22Rv1 (cell line): ENCODE measurements around the gene CRAMP1.
A peak's percentile ranks its signal among the peaks of the same experiment; 100 is the strongest.

Experiments used
- H3K27ac ChIP-seq: fragments of 450-650 bp; 2 replicates; pipeline ENCODE4 v1.5.1; 2017
- CTCF ChIP-seq: fragments of 450-650 bp; IDR thresholded peaks from 2 replicates; pipeline ENCODE4 v1.5.1; 2017; ENCODE audit warnings: mild to moderate bottlenecking
- ZFX ChIP-seq: fragments of 450-650 bp; IDR thresholded peaks from 2 replicates; pipeline ENCODE4 v1.6.1; 2017; ENCODE audit warnings: antibody characterized with exemption, borderline replicate concordance

CRAMP1 gene

GRCh38 chr16:1571012-1571671, 41.0 kb upstream of the CRAMP1 start:
- H3K27ac ChIP-seq: no peak overlapping the region
- TF ChIP-seq ZFX (no peak), CTCF (no peak)

GRCh38 chr16:1572673-1573072, 39.5 kb upstream of the CRAMP1 start:
- no peak for TF ChIP-seq CTCF
- TF ChIP-seq ZFX: no peak
- no peak overlapping the region for H3K27ac ChIP-seq

GRCh38 chr16:1573301-1573700, 38.9 kb upstream of the CRAMP1 start:
- H3K27ac ChIP-seq: no peak overlapping the region
- TF ChIP-seq ZFX (no peak), CTCF (no peak)

- H3K27ac ChIP-seq: no peak overlapping the region
- TF ChIP-seq CTCF (no peak), ZFX (no peak)
Observed at GRCh38 chr16:1575578-1575977, 36.6 kb upstream of the CRAMP1 start.

GRCh38 chr16:1579214-1579613, 32.9 kb upstream of the CRAMP1 start:
- no peak overlapping the region for H3K27ac ChIP-seq
- TF ChIP-seq CTCF: no peak

- H3K27ac ChIP-seq: peak overlapping the region; percentile 36; the same call in 1 of the 2 replicates
- TF ChIP-seq CTCF (no peak), ZFX (no peak)
Observed at GRCh38 chr16:1580256-1580655, 31.9 kb upstream of the CRAMP1 start.

- H3K27ac ChIP-seq: peak overlapping the region; percentile 36; the same call in 1 of the 2 replicates
- no peak for TF ChIP-seq ZFX
- TF ChIP-seq CTCF: no peak
Observed at GRCh38 chr16:1580956-1581355, 31.2 kb upstream of the CRAMP1 start.
